ENCODE results near the gene FBXL7.

FBXL7 gene

GRCh38 chr5:15499528-15500324 is at the start of gene FBXL7:
Gene FBXL7 (plus strand): TSS chr5:15500180.
- Histone ChIP-seq H3K27me3 (peaks cover 64% of the 10 kb centered on the region), H3K9me3 (no peaks in the 10 kb centered on the region), H3K4me1 (ENCODE audit: control insufficient read depth in 1 of 2, insufficient read depth in 1 of 2, low read depth in 1 of 2, low read length in 1 of 2) (no peaks in the 10 kb centered on the region), H3K36me3 (no peaks in the 10 kb centered on the region), H3K4me3 (ENCODE audit: low read depth in 1 of 2, low read length in 1 of 2) (no peak within 1 kb of the TSS), H3K27ac (no peak within 1 kb of the TSS)
- no peak for TF ChIP-seq CTCF (IDR thresholded peaks at IDR 0.05)

- no peak for TF ChIP-seq CTCF (IDR thresholded peaks at IDR 0.05)
- Histone ChIP-seq H3K27me3 (no peaks in the 10 kb centered on the region), H3K4me3 (ENCODE audit: low read depth in 1 of 2, low read length in 1 of 2) (no peak overlapping the region), H3K27ac (no peak overlapping the region), H3K9me3 (no peaks in the 10 kb centered on the region), H3K4me1 (ENCODE audit: control insufficient read depth in 1 of 2, insufficient read depth in 1 of 2, low read depth in 1 of 2, low read length in 1 of 2) (no peaks in the 10 kb centered on the region), H3K36me3 (no peaks in the 10 kb centered on the region)
These were observed 49.5 kb upstream of the FBXL7 start for GRCh38 chr5:15450473-15450872.

GRCh38 chr5:15450949-15451348 is 49.0 kb upstream of the FBXL7 start:
- Histone ChIP-seq H3K27ac (no peak overlapping the region), H3K36me3 (no peaks in the 10 kb centered on the region), H3K4me3 (ENCODE audit: low read depth in 1 of 2, low read length in 1 of 2) (no peak overlapping the region), H3K27me3 (no peaks in the 10 kb centered on the region), H3K9me3 (no peaks in the 10 kb centered on the region), H3K4me1 (ENCODE audit: control insufficient read depth in 1 of 2, insufficient read depth in 1 of 2, low read depth in 1 of 2, low read length in 1 of 2) (no peaks in the 10 kb centered on the region)
- TF ChIP-seq CTCF (IDR thresholded peaks at IDR 0.05): no peak

- no peaks in the 10 kb centered on the region for H3K9me3 ChIP-seq
- no peak overlapping the region for H3K4me3 ChIP-seq (ENCODE audit: low read depth in 1 of 2, low read length in 1 of 2)
- H3K36me3 ChIP-seq: no peaks in the 10 kb centered on the region
- TF ChIP-seq CTCF (IDR thresholded peaks at IDR 0.05): no peak
- H3K4me1 ChIP-seq (ENCODE audit: control insufficient read depth in 1 of 2, insufficient read depth in 1 of 2, low read depth in 1 of 2, low read length in 1 of 2): no peaks in the 10 kb centered on the region
- no peaks in the 10 kb centered on the region for H3K27me3 ChIP-seq
- H3K27ac ChIP-seq: no peak overlapping the region
These were observed 48.0 kb upstream of the FBXL7 start for GRCh38 chr5:15452030-15452429.

- Histone ChIP-seq H3K36me3 (no peaks in the 10 kb centered on the region), H3K4me3 (ENCODE audit: low read depth in 1 of 2, low read length in 1 of 2) (no peak overlapping the region), H3K4me1 (ENCODE audit: control insufficient read depth in 1 of 2, insufficient read depth in 1 of 2, low read depth in 1 of 2, low read length in 1 of 2) (no peaks in the 10 kb centered on the region), H3K27me3 (no peaks in the 10 kb centered on the region), H3K27ac (no peak overlapping the region), H3K9me3 (no peaks in the 10 kb centered on the region)
- no peak for TF ChIP-seq CTCF (IDR thresholded peaks at IDR 0.05)
These were observed 47.2 kb upstream of the FBXL7 start for GRCh38 chr5:15452781-15453180.

Data from neutrophil (primary cell).